ENCODE measurements around the gene SARM1. TPM values are rescaled to one million over a fixed set of nuclear protein-coding genes. Genes with fewer than 3 reads are reported as not detected.

Gene SARM1
- polyA plus RNA-seq, 3 donors, result 0.78 to 7.1 (median 0.90) TPM

- Histone ChIP-seq H3K36me3 (replicated peaks in 1 of 2; ENCODE audit: control insufficient read depth in 1 of 2, insufficient read depth in 2 of 2, low read length in 2 of 2) (peaks cover 8 to 28% of the 10 kb centered on the region in 2 donors), H3K9me3 (replicated peaks in 1 of 2; ENCODE audit: control insufficient read depth in 1 of 2, insufficient read depth in 1 of 2, low read length in 2 of 2) (no peaks in the 10 kb centered on the region), H3K4me2 (replicated peaks; ENCODE audit: extremely low read depth, low read length, poor library complexity, severe bottlenecking) (no peak overlapping the region), H3K27ac (ENCODE audit: low read depth in 1 of 2, low read length in 2 of 2) (no peak overlapping the region), H3K9ac (ENCODE audit: insufficient read depth, low read length, poor library complexity, severe bottlenecking) (no peak overlapping the region), H3K79me2 (ENCODE audit: insufficient read depth, low read length) (no peaks in the 10 kb centered on the region), H4K20me1 (ENCODE audit: insufficient read depth, low read length) (no peaks in the 10 kb centered on the region), H3K4me3 (replicated peaks in 1 of 3; ENCODE audit: low read depth in 2 of 3, low read length in 3 of 3) (no peak overlapping the region), H2AFZ (ENCODE audit: insufficient read depth, low read depth, low read length, poor library complexity, severe bottlenecking) (no peak overlapping the region), H3K27me3 (ENCODE audit: control insufficient read depth in 2 of 2, insufficient read depth in 2 of 2, low read length in 2 of 2) (no peaks in the 10 kb centered on the region), H3K4me1 (ENCODE audit: control insufficient read depth in 1 of 2, insufficient read depth in 2 of 2, low read length in 2 of 2) (peaks cover 35 to 49% of the 10 kb centered on the region in 2 donors)
- H3K4me3 Mint-ChIP-seq, result no peak overlapping the region
- H3K27me3 Mint-ChIP-seq (ENCODE audit: low read depth in 3 of 3), result peaks cover 0 to 8% (median 2%) of the 10 kb centered on the region in 3 donors
- peaks cover 49% of the 10 kb centered on the region for H3K4me1 Mint-ChIP-seq
- peaks cover 24 to 40% of the 10 kb centered on the region in 2 donors for H3K36me3 Mint-ChIP-seq
- intact Hi-C loops (cut with micrococcal nuclease), result no loop called here
- no peak for DNase-seq
- no peaks in the 10 kb centered on the region for H3K9me3 Mint-ChIP-seq
- TF ChIP-seq CTCF (IDR thresholded peaks at IDR 0.05), result no peak
- no peak overlapping the region for H3K27ac Mint-ChIP-seq
- no CpG with 5 or more reads among the region's 3 CpGs for WGBS (ENCODE audit: insufficient coverage)
These were observed 30.7 kb downstream of the SARM1 start for GRCh38 chr17:28402224-28402630.

GRCh38 chr17:28402844-28403243 is 31.4 kb downstream of the SARM1 start:
- H3K4me3 Mint-ChIP-seq, result no peak overlapping the region
- DNase-seq, result no peak
- peak overlapping the region in 2 of 7 donors; percentile 39 to 40 for H3K27ac Mint-ChIP-seq
- peak overlapping the region in 1 of 3 experiments; percentile 87 for H3K4me3 ChIP-seq (replicated peaks in 1 of 3; ENCODE audit: low read depth in 2 of 3, low read length in 3 of 3)
- H3K9me3 Mint-ChIP-seq, result no peaks in the 10 kb centered on the region
- intact Hi-C loops (cut with micrococcal nuclease), result no loop called here
- no peak overlapping the region for H3K4me2 ChIP-seq (replicated peaks; ENCODE audit: extremely low read depth, low read length, poor library complexity, severe bottlenecking)
- no peaks in the 10 kb centered on the region for H3K79me2 ChIP-seq (ENCODE audit: insufficient read depth, low read length)
- H3K36me3 Mint-ChIP-seq, result peaks cover 21 to 35% of the 10 kb centered on the region in 2 donors
- H3K9ac ChIP-seq (ENCODE audit: insufficient read depth, low read length, poor library complexity, severe bottlenecking), result no peak overlapping the region
- WGBS (ENCODE audit: insufficient coverage), result 88% methylated on average over 6 of the region's 6 CpGs
- H4K20me1 ChIP-seq (ENCODE audit: insufficient read depth, low read length), result no peaks in the 10 kb centered on the region
- peaks cover 8 to 22% of the 10 kb centered on the region in 2 donors for H3K36me3 ChIP-seq (replicated peaks in 1 of 2; ENCODE audit: control insufficient read depth in 1 of 2, insufficient read depth in 2 of 2, low read length in 2 of 2)
- no peaks in the 10 kb centered on the region for H3K9me3 ChIP-seq (replicated peaks in 1 of 2; ENCODE audit: control insufficient read depth in 1 of 2, insufficient read depth in 1 of 2, low read length in 2 of 2)
- peaks cover 0 to 8% (median 2%) of the 10 kb centered on the region in 3 donors for H3K27me3 Mint-ChIP-seq (ENCODE audit: low read depth in 3 of 3)
- H3K27ac ChIP-seq (ENCODE audit: low read depth in 1 of 2, low read length in 2 of 2), result no peak overlapping the region
- no peak overlapping the region for H2AFZ ChIP-seq (ENCODE audit: insufficient read depth, low read depth, low read length, poor library complexity, severe bottlenecking)
- peaks cover 35 to 49% of the 10 kb centered on the region in 2 donors for H3K4me1 ChIP-seq (ENCODE audit: control insufficient read depth in 1 of 2, insufficient read depth in 2 of 2, low read length in 2 of 2)
- no peak for TF ChIP-seq CTCF (IDR thresholded peaks at IDR 0.05)
- H3K4me1 Mint-ChIP-seq, result peaks cover 49% of the 10 kb centered on the region
- no peaks in the 10 kb centered on the region for H3K27me3 ChIP-seq (ENCODE audit: control insufficient read depth in 2 of 2, insufficient read depth in 2 of 2, low read length in 2 of 2)

Data from CD14-positive monocyte (primary cell).